ENCODE measurements around the gene TOMM6. TPM values are rescaled to one million over a fixed set of nuclear protein-coding genes. Genes with fewer than 3 reads are reported as not detected.

TOMM6 gene
- total RNA-seq, 3 donors from 2014 or later (not counting 1 experiment from before 2014, with no cell fraction given), result 95.0 to 109 (median 96.6) TPM

DNA sequence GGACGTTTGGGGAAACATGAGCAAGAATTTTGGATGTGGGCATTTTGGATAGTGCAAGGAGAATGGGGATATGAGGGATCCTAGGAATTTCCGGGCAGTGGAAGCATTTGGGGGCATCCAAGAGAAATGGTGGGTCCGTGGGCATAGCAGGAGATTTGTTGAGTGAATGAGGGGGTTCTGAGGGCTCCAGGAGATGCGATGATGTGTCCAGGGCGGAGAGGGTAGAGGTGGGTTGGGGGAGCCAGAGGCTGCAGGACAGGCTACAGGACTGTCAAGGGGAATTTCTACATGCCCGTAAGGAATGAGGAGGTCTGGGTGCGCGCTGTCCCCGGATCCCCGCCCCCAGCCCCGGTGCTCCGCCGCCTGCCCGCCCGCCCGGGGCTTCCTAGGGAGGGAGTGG lies 8.2 kb upstream of the TOMM6 start:
- Mint-ChIP-seq H3K27ac (peak overlapping the region in 1 of 2 donors; percentile 80), H3K27me3 (ENCODE audit: low read depth in 2 of 2) (peaks cover 0 to 3% of the 10 kb centered on the region in 2 donors), H3K4me1 (peaks cover 7 to 22% of the 10 kb centered on the region in 2 donors), H3K9me3 (no peaks in the 10 kb centered on the region), H3K36me3 (peaks cover 8% of the 10 kb centered on the region), H3K4me3 (peak overlapping the region; percentile 89)
- H3K4me3 ChIP-seq (ENCODE audit: low read length), result peak overlapping the region; percentile 37
- peaks cover 17% of the 10 kb centered on the region for H3K4me1 ChIP-seq (ENCODE audit: control insufficient read depth, insufficient read depth, low read length)
- DNase-seq (no peak), ATAC-seq (no peak)
- peaks cover 11% of the 10 kb centered on the region for H3K36me3 ChIP-seq (ENCODE audit: control insufficient read depth, insufficient read depth, low read length)
- intact Hi-C loops (cut with micrococcal nuclease), result no loop called here
- TF ChIP-seq, protein P1, sequence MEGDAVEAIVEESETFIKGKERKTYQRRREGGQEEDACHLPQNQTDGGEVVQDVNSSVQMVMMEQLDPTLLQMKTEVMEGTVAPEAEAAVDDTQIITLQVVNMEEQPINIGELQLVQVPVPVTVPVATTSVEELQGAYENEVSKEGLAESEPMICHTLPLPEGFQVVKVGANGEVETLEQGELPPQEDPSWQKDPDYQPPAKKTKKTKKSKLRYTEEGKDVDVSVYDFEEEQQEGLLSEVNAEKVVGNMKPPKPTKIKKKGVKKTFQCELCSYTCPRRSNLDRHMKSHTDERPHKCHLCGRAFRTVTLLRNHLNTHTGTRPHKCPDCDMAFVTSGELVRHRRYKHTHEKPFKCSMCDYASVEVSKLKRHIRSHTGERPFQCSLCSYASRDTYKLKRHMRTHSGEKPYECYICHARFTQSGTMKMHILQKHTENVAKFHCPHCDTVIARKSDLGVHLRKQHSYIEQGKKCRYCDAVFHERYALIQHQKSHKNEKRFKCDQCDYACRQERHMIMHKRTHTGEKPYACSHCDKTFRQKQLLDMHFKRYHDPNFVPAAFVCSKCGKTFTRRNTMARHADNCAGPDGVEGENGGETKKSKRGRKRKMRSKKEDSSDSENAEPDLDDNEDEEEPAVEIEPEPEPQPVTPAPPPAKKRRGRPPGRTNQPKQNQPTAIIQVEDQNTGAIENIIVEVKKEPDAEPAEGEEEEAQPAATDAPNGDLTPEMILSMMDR (IDR thresholded peaks at IDR 0.05), result no peak
- H3K27ac ChIP-seq (ENCODE audit: low read length), result no peak overlapping the region
- WGBS (ENCODE audit: insufficient coverage), result 7% methylated on average over 16 of the region's 16 CpGs
- H3K27me3 ChIP-seq (ENCODE audit: control insufficient read depth, insufficient read depth, low read length), result no peaks in the 10 kb centered on the region
- no peaks in the 10 kb centered on the region for H3K9me3 ChIP-seq (ENCODE audit: control insufficient read depth, insufficient read depth, low read length)

- Mint-ChIP-seq H3K27ac (peak within 1 kb of the TSS in 1 of 2 donors; percentile 80), H3K4me1 (peaks cover 7 to 22% of the 10 kb centered on the region in 2 donors), H3K4me3 (peak within 1 kb of the TSS; percentile 92), H3K36me3 (peaks cover 2% of the 10 kb centered on the region), H3K9me3 (no peaks in the 10 kb centered on the region), H3K27me3 (ENCODE audit: low read depth in 2 of 2) (peaks cover 0 to 3% of the 10 kb centered on the region in 2 donors)
- TF ChIP-seq, protein P1 (IDR thresholded peaks at IDR 0.05), result peak; percentile 77
- ATAC-seq, result peak; percentile 96 to 100 (median 98)
- peak; percentile 99 for DNase-seq
- Histone ChIP-seq H3K27me3 (ENCODE audit: control insufficient read depth, insufficient read depth, low read length) (no peaks in the 10 kb centered on the region), H3K4me3 (ENCODE audit: low read length) (peak within 1 kb of the TSS; percentile 40), H3K27ac (ENCODE audit: low read length) (no peak within 1 kb of the TSS), H3K4me1 (ENCODE audit: control insufficient read depth, insufficient read depth, low read length) (peaks cover 22% of the 10 kb centered on the region), H3K9me3 (ENCODE audit: control insufficient read depth, insufficient read depth, low read length) (no peaks in the 10 kb centered on the region), H3K36me3 (ENCODE audit: control insufficient read depth, insufficient read depth, low read length) (peaks cover 5% of the 10 kb centered on the region)
- intact Hi-C loops (cut with micrococcal nuclease), result loop anchor here (1.0 to 10.0 kb wide), 4 partner anchors 157 to 765 kb away; no protein-coding TSS in a partner anchor
- WGBS (ENCODE audit: insufficient coverage), result under 1% methylated on average over 73 of the region's 73 CpGs
Measured at GRCh38 chr6:41779788-41780550, 7.5 kb upstream of the TOMM6 start, which contains the start of gene FRS3. Gene FRS3 (minus strand): TSS chr6:41779900. CDS start chr6:41776987, 2,913 bp downstream.

DNA sequence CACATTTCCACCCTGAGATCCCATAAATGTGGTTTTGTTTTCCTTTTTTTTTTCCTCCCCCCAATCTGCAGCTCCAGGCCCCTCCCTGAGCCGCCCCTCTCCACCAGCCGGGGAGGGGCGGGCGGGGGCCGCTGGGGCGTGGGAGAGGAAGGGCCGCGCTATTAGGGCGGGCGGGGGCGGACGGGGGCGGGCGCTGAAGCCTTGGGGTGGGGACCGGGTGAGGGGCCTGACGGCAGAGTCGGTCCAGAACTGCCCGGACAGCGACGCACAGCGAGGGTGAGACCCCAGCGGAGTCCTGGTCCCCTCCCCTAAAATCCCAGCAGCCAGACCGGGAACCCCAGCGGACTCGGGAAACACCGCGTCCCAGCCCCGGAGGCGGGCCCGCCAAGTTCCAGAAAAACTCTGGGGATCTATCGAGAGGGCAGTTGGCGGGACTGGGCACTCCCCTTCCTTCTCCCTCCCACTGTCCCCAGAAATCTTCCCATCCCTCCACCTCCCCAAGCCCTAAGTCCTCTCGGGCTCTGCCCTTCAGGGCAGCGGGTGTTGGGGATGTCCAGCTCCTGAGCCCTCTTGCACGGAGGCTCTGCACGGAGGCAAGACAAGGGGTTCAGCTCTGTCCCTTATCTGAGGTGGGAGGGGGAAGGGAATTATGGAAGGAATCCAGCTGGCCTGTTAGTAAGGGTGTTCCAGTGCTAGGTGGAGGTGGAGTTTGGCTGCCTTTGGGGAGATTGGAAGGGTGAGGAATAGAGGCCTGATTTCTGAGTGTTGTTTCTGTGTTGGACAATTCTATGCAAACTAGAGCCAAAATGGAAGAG lies 6.7 kb upstream of the TOMM6 start, which contains the start of gene PRICKLE4:
TSS of gene PRICKLE4 (plus strand) at position 232 of the 815 bp plus-strand sequence. CDS start 2,692 bp downstream, outside the sequence.
- peaks cover 0 to 3% of the 10 kb centered on the region in 2 donors for H3K27me3 Mint-ChIP-seq (ENCODE audit: low read depth in 2 of 2)
- intact Hi-C loops (cut with micrococcal nuclease), result loop anchor here (1.0 to 10.0 kb wide), 4 partner anchors 156 to 764 kb away; no protein-coding TSS in a partner anchor
- DNase-seq, result no peak
- peak within 1 kb of the TSS; percentile 92 for H3K4me3 Mint-ChIP-seq
- peak within 1 kb of the TSS; percentile 40 for H3K4me3 ChIP-seq (ENCODE audit: low read length)
- peaks cover 7 to 24% of the 10 kb centered on the region in 2 donors for H3K4me1 Mint-ChIP-seq
- no peaks in the 10 kb centered on the region for H3K36me3 ChIP-seq (ENCODE audit: control insufficient read depth, insufficient read depth, low read length)
- H3K9me3 Mint-ChIP-seq, result no peaks in the 10 kb centered on the region
- WGBS (ENCODE audit: insufficient coverage), result 2% methylated on average over 30 of the region's 36 CpGs
- H3K27ac Mint-ChIP-seq, result peak within 1 kb of the TSS in 1 of 2 donors; percentile 80
- no peaks in the 10 kb centered on the region for H3K27me3 ChIP-seq (ENCODE audit: control insufficient read depth, insufficient read depth, low read length)
- H3K36me3 Mint-ChIP-seq, result no peaks in the 10 kb centered on the region
- no peak within 1 kb of the TSS for H3K27ac ChIP-seq (ENCODE audit: low read length)
- no peaks in the 10 kb centered on the region for H3K9me3 ChIP-seq (ENCODE audit: control insufficient read depth, insufficient read depth, low read length)
- TF ChIP-seq, protein P1 (IDR thresholded peaks at IDR 0.05), result no peak
- H3K4me1 ChIP-seq (ENCODE audit: control insufficient read depth, insufficient read depth, low read length), result peaks cover 30% of the 10 kb centered on the region
- no peak for ATAC-seq
